NCI-H82 treated with DMSO at 0.1 percent for 48 hours (cell line): ENCODE data around the gene PHTF2.

Experiments used
- DNase-seq: peaks from one replicate; lab custom pipeline; 2025; ENCODE audit not compliant: unreplicated experiment; lab: John Stamatoyannopoulos, UW

Gene PHTF2

DNA sequence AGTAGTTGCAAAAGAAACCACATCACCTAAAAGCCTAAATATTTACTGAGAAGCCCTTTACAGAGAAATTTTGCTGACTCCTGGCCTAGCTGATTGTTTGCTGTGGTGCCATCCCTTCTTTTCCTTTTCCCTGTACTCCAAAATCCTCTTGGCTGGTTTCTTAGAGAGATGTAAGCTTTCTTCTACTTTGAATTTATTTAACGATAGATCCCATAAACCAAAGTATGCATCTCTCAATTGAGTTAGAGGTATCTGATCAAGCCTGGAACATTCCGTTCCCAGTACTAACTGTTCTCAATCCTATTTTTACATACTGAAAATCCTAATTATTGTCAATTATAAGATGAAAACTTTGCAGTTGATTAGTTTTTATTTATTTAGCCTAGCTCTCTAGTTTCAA lies 6.6 kb upstream of the PHTF2 start:
- no peak for DNase-seq

DNA sequence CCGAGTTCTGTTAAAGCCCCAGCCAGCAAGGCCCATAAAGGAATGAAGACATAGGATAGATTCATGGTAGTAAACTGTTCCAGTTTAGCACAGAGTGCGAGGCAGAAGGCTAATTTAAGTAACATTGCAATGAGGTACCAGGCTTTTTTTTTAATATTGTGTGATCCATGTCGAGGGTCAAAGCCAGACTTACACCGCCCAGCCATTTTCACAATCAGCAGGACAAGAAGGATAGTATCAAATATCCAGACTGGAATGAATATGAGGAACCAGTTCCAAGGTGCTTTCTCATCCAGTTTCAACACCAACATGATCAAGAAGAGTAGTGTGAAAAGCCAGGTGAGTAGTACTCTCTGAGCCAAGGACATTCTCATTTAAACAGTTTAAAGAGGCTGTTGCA lies 4.6 kb upstream of the PHTF2 start:
- no peak for DNase-seq

DNA sequence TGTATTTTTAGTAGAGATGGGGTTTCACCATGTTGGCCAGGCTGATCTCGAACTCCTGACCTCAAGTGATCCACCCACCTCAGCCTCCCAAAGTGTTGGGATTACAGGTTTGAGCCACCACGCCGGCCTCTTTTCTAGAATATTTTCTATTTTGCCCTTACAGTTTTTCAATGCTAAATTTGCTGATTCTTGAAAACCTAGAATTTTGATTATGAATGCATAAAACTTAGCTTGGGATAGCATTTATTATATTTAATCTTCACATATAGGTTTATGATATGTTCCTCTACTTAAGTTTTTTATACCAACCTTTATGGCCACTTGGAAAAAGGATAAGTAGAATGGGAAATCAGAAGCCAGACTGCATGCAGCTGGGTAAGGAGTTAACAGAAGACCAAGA lies 2.5 kb upstream of the PHTF2 start:
- no peak for DNase-seq

DNA sequence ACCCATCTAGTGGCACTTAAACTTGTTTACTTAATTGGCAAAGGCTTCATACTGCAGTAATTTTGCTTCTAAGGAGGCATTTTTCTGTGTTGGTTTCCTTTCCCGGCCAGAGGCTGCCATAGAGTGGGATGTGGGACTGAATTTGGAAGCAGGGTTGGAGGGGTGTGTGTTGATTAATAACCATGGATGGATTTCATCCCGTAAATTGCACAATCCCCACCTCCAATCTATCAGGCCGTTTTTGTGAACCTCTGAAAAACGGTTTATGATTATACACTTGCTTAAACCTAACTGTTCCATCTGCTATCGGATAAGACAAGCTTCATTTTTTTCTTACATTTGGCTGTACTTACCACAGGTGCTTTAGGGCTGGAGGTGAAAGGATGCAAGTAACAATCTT lies 1.6 kb upstream of the PHTF2 start:
- no peak for DNase-seq

DNA sequence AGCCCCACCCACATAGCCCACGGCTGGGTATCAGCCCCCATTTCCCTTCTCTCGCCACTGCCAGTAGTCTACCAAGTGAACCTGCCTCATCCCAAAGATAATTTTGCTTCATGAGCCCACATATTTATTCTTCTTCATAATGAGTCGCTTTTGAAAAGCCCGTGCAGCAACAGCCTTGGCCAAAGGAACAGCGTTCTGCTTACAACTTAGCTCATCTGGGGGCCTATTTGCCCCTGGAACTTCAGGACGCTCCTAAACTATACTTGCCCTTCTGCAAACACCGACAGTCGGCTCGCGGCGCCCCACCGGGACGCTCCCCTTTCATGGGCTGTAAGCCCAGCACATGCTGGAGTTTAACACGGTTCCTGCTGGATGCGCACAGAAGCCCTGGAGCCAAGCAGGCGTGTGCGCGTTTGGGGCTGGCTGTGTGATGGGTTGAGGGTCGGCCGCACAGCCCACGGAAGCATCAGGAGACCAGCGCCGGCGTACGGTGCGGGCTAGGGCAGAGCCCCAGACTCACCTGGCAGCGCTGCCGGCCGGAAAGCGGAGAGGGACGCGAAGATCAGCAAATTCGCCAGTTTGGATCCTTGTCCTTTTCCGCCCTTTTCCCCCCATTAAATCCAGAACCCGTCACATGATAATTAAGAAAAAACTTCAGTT lies 709 bp upstream of the PHTF2 start:
- DNase-seq, result no peak

DNA sequence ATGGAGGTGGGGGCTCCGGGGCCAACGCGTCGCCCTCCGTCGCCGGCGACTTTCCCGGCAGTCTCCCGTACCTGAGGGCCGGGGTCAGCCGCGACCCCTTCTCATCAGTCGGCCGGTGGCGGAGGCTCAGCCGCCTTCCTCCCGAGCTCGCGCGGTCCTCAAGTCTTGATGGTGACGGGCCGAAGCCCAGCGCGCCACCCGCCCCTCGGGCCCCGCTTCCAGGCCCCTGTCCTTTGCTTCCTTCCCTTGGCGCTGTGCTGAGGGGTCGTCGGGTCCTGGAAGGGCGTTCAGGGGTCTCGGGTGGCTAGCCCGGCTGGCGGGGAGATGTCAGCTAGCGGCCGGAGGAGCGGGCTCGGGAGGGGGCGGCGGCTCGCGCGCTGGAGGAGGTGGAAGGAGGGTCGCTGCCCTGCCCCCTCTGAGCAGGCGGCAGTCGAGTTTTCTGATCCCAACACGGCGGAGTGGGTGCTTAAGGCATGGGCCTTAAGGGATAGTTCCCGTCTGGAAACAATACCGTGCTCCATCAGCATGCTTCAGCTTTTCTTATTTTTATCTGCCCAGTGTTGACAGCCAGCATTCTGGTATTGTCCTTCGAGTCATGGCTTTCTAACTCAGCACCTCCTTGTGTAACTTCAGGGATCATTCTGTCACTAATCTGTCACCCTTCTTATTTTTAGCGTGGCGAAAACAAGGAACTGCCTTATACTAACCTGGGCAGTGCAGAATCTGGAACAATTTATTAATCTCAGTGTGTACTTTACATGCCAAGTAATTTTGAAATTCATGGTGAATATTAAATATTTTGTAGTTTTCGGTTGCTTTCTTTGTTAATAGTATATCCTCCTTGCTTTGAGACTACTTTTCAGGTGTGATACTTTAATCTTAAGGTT lies 748 bp downstream of the PHTF2 start:
- peak; percentile 69 for DNase-seq

DNA sequence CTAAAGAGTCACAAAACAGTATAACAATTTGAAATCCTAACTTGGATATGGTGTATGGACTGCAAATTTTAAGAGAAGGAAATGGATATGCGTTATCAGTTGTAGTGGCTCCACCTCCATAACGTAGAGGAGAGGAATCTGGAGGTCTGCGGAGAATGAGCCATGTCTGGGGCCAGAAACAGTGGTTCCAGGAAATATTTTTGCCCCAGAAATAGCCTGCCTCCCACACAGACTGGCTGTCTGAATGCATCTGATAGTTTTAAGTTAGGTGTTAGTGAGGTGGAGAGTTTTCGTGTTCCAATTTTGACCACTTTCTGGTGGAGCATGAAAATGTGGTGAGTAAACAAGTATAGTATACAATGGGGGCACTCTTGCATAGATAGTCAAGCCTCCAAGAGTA lies 1.6 kb downstream of the PHTF2 start:
- no peak for DNase-seq

DNA sequence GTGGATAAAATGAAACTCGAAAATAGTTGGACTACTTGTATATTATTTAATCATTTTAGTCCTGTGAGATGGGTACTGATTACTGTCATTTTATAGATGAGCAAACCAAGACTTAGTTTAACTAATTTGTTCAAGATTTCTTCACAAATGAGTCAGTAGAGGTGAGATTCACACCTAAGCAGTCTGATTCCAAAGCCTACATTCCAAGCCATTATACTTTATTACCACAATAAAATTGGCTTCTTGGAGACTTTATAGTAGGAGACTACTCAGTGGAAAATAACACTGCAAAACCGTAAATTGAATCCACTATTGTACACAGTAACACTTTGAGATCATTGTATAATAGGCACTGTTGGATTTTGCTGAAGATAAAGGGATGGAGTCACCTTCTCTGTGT lies 2.2 kb downstream of the PHTF2 start:
- no peak for DNase-seq

DNA sequence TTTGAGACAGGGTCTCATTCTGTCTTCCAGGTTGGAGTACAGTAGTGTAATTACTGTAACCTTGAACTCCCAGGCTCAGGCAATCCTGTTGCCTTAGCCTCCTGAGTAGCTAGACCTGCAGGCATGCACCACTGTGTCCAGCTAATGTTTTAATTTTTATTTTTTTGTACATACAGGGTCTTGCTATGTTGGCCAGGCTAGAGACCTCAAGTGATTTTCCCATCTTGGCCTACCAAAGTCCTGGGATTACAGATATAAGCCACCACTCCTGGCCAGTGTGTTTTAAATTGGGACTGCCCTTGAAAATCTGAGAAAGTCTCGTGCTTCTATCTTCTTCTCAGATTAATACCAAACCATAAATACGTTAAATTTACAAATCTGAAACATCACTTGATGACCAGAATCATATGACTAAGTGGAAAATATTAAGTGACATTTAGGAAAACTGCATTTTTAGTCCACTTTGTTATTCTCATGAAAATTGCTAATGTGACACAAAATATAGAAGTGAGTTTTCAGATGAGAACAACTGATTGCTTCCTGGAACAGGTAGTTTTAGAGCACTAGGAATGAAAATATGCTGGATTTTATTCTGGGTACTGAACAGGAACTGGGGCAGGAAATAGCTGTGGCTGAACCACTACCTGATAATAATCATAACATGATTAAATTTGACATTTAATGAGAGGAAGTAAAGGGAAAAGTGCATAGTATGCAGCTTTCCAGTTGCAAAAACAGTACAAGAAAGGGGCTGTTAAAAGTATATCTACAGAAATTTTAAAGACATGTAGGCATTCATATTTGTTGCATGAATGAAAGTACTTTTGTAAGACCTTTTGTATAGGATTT lies 4.2 kb downstream of the PHTF2 start:
- no peak for DNase-seq

DNA sequence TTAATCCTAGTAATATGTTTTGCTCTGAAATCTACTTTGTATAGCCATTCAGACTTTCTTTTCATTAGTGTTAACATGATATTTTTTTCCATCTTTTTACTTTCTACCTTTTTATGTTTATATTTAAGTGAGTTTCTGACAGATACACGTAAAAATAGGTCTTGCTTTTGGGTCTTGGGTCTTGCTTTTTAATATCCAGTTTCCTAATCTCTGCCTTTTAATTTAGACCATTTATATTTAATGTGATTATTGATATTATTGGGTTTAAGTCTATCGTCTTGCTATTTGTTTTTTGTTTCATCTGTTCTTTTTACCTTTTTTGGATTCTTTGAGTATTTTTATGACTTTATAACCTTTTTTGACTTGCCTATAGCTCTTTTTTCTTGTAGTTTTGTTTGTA lies 7.9 kb downstream of the PHTF2 start:
- DNase-seq, result no peak

DNA sequence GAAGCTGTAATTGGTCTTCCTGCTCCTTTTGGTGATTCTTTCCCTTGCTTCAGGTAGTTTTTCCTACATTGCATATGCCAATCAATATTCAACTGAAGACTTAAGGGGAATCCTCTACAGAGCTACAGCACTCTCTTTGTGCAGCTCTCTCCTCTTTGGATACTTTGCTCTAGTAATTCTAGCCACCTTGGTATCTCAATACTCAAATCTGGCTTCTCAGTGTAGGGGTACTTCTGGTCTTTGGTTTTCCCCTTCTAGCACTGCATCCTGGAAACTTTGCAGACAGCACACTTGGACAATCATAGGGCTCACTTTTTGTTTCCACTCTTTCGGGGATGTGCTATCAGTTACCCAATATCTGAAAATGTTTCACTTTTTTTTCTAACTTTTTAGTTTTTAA lies 9.9 kb downstream of the PHTF2 start:
- no peak for DNase-seq

DNA sequence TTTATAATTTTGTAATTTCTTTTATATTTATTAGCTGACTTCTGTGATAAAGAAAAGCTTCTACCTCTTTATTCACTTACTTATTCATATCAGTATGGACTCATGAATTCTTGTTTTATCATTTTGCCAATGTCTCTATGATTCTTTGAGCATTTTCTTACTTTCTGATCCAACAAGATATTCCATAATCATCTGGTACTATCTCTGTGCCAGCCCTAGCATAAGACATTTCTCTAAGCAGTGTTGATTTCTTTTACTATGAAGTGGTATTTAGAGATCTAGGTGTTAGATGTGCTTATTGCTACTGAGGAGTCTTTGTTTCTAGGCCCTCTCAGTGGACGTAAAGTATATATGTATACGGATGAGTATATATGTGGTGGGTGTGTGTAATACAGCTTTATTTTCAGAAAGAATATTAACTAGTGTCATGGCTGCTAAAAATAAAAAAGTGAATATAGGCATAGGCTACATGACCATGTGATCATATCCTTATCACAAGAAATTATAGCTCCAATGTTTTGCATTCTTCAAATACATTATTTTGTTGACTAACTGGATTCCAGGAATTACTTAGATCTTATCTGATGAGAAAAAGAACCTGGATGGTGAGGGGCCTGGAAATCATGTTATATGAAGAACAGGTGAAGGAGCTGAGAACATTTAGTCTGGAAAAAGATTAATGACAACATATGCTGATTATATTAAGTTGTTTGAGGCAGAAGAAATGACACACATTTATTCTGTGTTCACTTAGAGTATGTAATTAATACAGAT lies 13.1 kb downstream of the PHTF2 start:
- DNase-seq, result no peak

DNA sequence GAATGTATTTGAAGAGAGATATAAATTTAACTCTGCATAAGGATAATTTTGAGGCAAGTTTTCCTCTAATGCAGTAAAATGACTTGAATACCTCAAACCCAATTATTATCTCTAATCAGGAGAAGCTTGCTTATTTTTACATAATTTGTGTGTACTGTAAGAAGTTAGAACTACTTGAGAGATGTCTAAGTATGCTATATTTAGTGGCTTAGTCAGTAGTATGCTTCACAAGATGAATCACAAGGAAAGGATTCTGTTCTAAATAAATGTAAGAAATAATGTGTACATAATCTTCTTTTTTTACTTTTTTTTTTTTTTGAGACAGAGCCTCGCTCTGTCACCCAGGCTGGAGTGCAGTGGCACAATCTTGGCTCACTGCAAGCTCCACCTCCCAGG lies 13.7 kb downstream of the PHTF2 start:
- no peak for DNase-seq

DNA sequence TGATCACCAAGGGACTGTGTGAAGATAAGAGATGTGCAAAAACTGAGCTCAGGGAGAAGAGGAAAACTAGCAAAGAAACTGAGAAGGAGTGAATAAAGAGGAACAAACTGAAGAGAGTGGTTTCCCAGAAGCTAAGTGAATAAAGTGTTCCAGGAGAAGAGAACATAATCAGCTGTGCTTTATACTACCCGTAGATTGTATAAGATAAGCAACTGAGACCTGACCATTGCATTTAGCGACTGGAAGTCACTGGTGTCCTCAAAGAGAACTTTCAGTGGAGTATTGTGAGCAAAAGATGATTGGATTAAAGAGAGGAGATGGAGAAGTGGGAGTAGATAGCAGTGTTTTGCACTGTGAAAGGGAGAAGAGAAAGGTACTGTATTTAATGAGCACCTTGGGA lies 14.6 kb downstream of the PHTF2 start:
- DNase-seq, result no peak

DNA sequence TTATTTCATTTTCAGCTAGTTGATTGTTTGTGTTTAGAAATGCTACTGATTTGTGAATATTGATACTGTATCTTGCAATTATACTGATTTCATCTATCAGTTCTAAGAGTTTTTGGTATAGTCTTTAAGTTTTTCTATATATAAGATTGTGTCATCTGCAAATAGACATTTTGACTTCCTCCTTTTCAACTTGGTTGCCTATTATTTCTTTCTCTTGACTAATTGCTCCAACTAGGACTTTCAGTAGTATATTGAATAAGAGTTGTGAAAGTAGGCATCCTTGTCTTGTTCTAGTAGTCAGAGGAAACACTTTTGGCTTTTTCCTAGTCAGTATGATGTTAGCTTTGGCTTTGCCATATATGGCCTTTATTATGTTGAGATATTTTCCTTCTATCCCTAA lies 20.4 kb downstream of the PHTF2 start:
- no peak for DNase-seq

DNA sequence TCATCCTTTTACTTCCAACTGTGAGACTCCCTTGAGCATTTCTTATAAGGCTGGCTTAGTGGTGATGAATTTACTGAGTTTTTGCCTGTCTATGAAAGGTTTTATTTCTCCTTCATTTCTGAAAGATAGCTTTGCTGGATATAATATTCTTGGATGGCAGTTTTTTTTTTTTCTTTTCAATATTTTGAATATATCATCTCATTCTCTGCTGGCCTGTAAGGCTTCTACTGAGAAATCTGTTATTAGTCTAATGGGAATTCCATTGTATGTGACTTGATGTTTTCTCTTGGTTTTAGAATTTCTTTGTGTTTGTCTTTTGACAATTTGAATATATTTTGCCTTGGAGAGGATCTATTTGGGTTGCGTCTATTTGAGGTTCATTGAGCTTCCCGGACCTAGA lies 22.4 kb downstream of the PHTF2 start:
- no peak for DNase-seq

DNA sequence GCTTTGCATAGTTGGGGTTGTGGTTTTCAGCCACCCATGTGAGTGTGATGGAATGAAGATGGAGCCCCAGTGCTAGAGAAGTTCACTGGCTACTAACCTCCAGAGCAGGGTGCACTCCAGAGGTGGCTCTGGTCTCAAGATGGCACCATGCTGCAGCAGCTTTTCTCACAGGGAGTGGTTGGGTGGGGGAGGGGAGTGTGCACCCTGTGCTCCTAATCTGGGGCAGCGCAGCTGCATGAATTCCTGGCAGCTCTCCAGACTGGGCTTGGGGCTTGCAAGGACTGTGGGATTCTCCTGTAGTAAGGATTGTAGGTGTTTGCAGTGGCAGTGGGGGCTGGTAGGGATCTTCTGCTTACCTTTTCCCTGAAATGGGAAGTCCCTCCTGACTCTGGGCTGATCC lies 23.7 kb downstream of the PHTF2 start:
- DNase-seq, result no peak

DNA sequence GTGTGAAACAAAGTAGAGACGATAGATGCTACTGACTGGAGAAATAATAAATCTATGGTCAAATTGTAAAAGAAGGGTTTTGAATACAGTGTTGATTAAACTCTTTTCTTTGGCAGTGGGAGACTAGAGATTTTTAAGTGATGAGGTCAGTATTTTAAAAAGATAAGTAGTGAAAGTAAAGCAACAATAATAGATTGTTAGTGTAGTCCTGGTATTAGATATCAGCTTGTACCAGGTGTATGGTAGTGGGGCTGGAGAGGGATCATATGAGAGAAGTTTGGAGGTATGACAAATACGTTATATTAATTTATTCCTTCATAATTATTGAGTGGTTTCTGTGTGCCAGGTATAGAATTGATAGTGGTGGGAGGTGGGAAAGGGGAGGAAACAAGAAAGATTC lies 25.2 kb downstream of the PHTF2 start:
- no peak for DNase-seq

DNA sequence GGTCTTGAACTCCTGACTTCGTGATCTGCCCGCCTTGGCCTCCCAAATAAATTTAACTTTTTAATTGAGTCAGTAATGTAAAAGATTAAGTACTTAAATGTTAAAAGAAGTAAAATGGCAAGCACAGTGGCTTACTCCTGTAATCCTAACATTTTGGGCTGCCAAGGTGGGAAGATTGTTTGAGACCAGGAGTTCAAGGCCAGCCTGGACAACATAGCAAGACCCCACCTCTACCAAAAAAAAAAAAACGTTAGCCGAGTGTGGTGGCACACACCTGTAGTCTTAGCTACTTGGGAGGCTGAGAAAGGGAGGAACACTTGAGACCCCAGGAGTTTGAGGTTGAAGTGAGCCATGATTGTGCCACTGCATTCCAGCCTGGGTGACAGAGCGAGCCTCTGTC lies 26.1 kb downstream of the PHTF2 start:
- DNase-seq, result no peak

DNA sequence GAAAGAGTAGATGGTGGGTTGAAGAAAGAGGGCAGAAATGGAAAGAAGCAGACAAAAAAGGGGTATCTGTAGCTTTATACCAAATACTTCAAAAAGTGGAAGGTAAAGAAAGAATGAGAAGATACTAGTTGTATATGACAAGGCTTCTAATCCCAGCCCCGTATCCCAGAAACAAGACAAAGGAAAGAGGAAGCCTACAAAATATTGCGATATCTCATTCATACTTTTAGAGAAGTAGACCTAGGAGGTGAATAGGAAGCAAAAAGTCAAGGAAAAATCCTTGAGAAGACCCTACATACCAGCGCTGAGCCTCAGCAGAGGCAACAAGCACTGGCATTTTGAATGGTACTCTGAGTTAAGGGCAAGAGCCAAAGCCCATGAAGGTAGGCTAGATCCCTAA lies 26.6 kb downstream of the PHTF2 start:
- DNase-seq, result no peak

DNA sequence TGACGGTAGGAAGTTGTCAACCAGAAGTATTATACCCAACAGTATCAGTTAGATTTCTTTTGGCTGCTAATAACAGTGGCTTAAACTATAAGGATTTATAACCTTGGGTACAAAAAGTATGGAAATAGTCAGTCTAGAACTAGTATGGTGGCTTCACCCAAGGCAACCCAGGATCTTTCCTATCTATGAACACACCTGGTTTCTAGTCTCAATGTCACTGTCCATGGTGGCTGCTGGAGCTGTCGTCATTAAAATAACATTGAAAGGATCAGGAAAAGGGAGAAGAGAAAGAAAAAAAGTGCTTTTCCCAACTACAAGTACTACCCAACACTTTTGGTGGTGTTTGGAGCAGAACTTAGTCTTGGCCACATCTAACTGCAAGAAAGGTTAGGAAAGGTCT lies 27.7 kb downstream of the PHTF2 start:
- DNase-seq, result no peak
